ENCODE measurements around the gene MEX3A. TPM values are rescaled to one million over a fixed set of nuclear protein-coding genes. Genes with fewer than 3 reads are reported as not detected.

Gene MEX3A
- total RNA-seq, 2 experiments from 2014 or later = 5.3 TPM

- DNase-seq (ENCODE audit: low spot score) = no peak
- H3K79me2 ChIP-seq (ENCODE audit: insufficient read depth, low read depth, low read length) = no peaks in the 10 kb centered on the region
- no peak for TF ChIP-seq CTCF (conservative IDR thresholded peaks at IDR 0.05; ENCODE audit: low read length)
- no peak for TF ChIP-seq EZH2phosphoT487 (IDR thresholded peaks at IDR 0.05; ENCODE audit: borderline replicate concordance, low read depth, low read length)
- no peak overlapping the region for H2AFZ ChIP-seq (ENCODE audit: low read length)
- BruUV-seq (replicated peaks) = no TSS peak
- no peak overlapping the region for H3K4me3 ChIP-seq (ENCODE audit: low read depth, low read length, poor library complexity, severe bottlenecking)
- CTCF ChIA-PET (ENCODE audit: unreplicated experiment) = interaction anchor here (0.6 to 2.6 kb wide), 4 partner anchors 30 to 459 kb away, joined by 3 to 13 read pairs (median 4); no protein-coding TSS in a partner anchor
- H3K27ac ChIP-seq (ENCODE audit: low read depth, low read length, poor library complexity, severe bottlenecking) = no peak overlapping the region
- H3K4me2 ChIP-seq (ENCODE audit: low read length) = no peak overlapping the region; the same call in 1 of the 2 replicates
- H3K36me3 ChIP-seq (ENCODE audit: insufficient read depth, low read length) = no peaks in the 10 kb centered on the region
- peaks cover 18% of the 10 kb centered on the region for H3K4me1 ChIP-seq (ENCODE audit: insufficient read depth, low read length, poor library complexity, severe bottlenecking)
- H3K9me2 ChIP-seq (ENCODE audit: insufficient read depth, low read length) = no peaks in the 10 kb centered on the region
- no peaks in the 10 kb centered on the region for H3K9me3 ChIP-seq (ENCODE audit: low read length)
- POLR2A ChIA-PET = interaction anchor here (0.7 kb wide), 1 partner anchor 187 kb away, joined by 5 read pairs; no protein-coding TSS in a partner anchor
- H4K20me1 ChIP-seq (ENCODE audit: insufficient read depth, low read length) = no peaks in the 10 kb centered on the region
- intact Hi-C loops (cut with micrococcal nuclease; ENCODE audit: unreplicated experiment) = loop anchor here (1.0 kb wide), 1 partner anchor 34 kb away; no protein-coding TSS in a partner anchor
Measured at GRCh38 chr1:156095906-156096508, 13.7 kb upstream of the MEX3A start.

GRCh38 chr1:156091610-156092009 lies 9.3 kb upstream of the MEX3A start:
- H4K20me1 ChIP-seq (ENCODE audit: insufficient read depth, low read length) = no peaks in the 10 kb centered on the region
- ChIA-PET CTCF (ENCODE audit: unreplicated experiment) (no interaction called here), POLR2A (interaction anchor here (1.8 kb wide), 1 partner anchor 36 kb away, joined by 4 read pairs; no protein-coding TSS in a partner anchor)
- peaks cover 25% of the 10 kb centered on the region for H3K4me1 ChIP-seq (ENCODE audit: insufficient read depth, low read length, poor library complexity, severe bottlenecking)
- H2AFZ ChIP-seq (ENCODE audit: low read length) = no peak overlapping the region
- no peaks in the 10 kb centered on the region for H3K79me2 ChIP-seq (ENCODE audit: insufficient read depth, low read depth, low read length)
- no peaks in the 10 kb centered on the region for H3K36me3 ChIP-seq (ENCODE audit: insufficient read depth, low read length)
- TF ChIP-seq EZH2phosphoT487 (IDR thresholded peaks at IDR 0.05; ENCODE audit: borderline replicate concordance, low read depth, low read length) = no peak
- no peak for TF ChIP-seq CTCF (conservative IDR thresholded peaks at IDR 0.05; ENCODE audit: low read length)
- H3K9me3 ChIP-seq (ENCODE audit: low read length) = no peaks in the 10 kb centered on the region
- no peaks in the 10 kb centered on the region for H3K9me2 ChIP-seq (ENCODE audit: insufficient read depth, low read length)
- DNase-seq (ENCODE audit: low spot score) = no peak
- BruUV-seq (replicated peaks) = no TSS peak
- H3K27ac ChIP-seq (ENCODE audit: low read depth, low read length, poor library complexity, severe bottlenecking) = no peak overlapping the region
- no peak overlapping the region for H3K4me3 ChIP-seq (ENCODE audit: low read depth, low read length, poor library complexity, severe bottlenecking)
- intact Hi-C loops (cut with micrococcal nuclease; ENCODE audit: unreplicated experiment) = loop anchor here (5.0 kb wide), 2 partner anchors 121 to 136 kb away; partner anchors contain the start of gene PMF1
- H3K4me2 ChIP-seq (ENCODE audit: low read length) = no peak overlapping the region

GRCh38 chr1:156090840-156091188 lies 8.5 kb upstream of the MEX3A start:
- no peak overlapping the region for H3K4me3 ChIP-seq (ENCODE audit: low read depth, low read length, poor library complexity, severe bottlenecking)
- no peak overlapping the region for H3K4me2 ChIP-seq (ENCODE audit: low read length)
- peaks cover 17% of the 10 kb centered on the region for H3K4me1 ChIP-seq (ENCODE audit: insufficient read depth, low read length, poor library complexity, severe bottlenecking)
- no peak overlapping the region for H2AFZ ChIP-seq (ENCODE audit: low read length)
- H3K36me3 ChIP-seq (ENCODE audit: insufficient read depth, low read length) = no peaks in the 10 kb centered on the region
- H3K27ac ChIP-seq (ENCODE audit: low read depth, low read length, poor library complexity, severe bottlenecking) = no peak overlapping the region
- ChIA-PET CTCF (ENCODE audit: unreplicated experiment) (interaction anchor here (1.0 kb wide), 1 partner anchor 35 kb away, joined by 5 read pairs; no protein-coding TSS in a partner anchor), POLR2A (interaction anchor here (0.6 to 1.8 kb wide), 2 partner anchors 37 to 334 kb away, joined by 3 to 4 read pairs; no protein-coding TSS in a partner anchor)
- DNase-seq (ENCODE audit: low spot score) = peak; percentile 89
- TF ChIP-seq CTCF (conservative IDR thresholded peaks at IDR 0.05; ENCODE audit: low read length) (peak; percentile 97), EZH2phosphoT487 (IDR thresholded peaks at IDR 0.05; ENCODE audit: borderline replicate concordance, low read depth, low read length) (no peak)
- H3K79me2 ChIP-seq (ENCODE audit: insufficient read depth, low read depth, low read length) = no peaks in the 10 kb centered on the region
- H4K20me1 ChIP-seq (ENCODE audit: insufficient read depth, low read length) = no peaks in the 10 kb centered on the region
- no TSS peak for BruUV-seq (replicated peaks)
- H3K9me2 ChIP-seq (ENCODE audit: insufficient read depth, low read length) = no peaks in the 10 kb centered on the region
- H3K9me3 ChIP-seq (ENCODE audit: low read length) = no peaks in the 10 kb centered on the region
- intact Hi-C loops (cut with micrococcal nuclease; ENCODE audit: unreplicated experiment) = loop anchor here (1.0 to 5.0 kb wide), 3 partner anchors 39 to 136 kb away; partner anchors contain the start of gene PMF1

Measured in OCI-LY7 (cell line).